ENCODE measurements around the gene PSMF1.

Gene PSMF1

GRCh38 chr20:1163653-1164052 is 45.3 kb downstream of the PSMF1 start:
- peaks cover 89% of the 10 kb centered on the region for H3K36me3 ChIP-seq
- no peak overlapping the region for H3K27ac ChIP-seq
- no peaks in the 10 kb centered on the region for H3K27me3 ChIP-seq
- H3K9me3 ChIP-seq, result no peaks in the 10 kb centered on the region
- no peak overlapping the region for H3K4me3 ChIP-seq (ENCODE audit: low read depth in 1 of 2, low read length in 1 of 2)
- H3K4me1 ChIP-seq (ENCODE audit: control insufficient read depth in 1 of 2, insufficient read depth in 1 of 2, low read depth in 1 of 2, low read length in 1 of 2), result peaks cover 0 to 3% of the 10 kb centered on the region in 2 experiments
- TF ChIP-seq, protein P1, sequence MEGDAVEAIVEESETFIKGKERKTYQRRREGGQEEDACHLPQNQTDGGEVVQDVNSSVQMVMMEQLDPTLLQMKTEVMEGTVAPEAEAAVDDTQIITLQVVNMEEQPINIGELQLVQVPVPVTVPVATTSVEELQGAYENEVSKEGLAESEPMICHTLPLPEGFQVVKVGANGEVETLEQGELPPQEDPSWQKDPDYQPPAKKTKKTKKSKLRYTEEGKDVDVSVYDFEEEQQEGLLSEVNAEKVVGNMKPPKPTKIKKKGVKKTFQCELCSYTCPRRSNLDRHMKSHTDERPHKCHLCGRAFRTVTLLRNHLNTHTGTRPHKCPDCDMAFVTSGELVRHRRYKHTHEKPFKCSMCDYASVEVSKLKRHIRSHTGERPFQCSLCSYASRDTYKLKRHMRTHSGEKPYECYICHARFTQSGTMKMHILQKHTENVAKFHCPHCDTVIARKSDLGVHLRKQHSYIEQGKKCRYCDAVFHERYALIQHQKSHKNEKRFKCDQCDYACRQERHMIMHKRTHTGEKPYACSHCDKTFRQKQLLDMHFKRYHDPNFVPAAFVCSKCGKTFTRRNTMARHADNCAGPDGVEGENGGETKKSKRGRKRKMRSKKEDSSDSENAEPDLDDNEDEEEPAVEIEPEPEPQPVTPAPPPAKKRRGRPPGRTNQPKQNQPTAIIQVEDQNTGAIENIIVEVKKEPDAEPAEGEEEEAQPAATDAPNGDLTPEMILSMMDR (IDR thresholded peaks at IDR 0.05), result no peak

DNA sequence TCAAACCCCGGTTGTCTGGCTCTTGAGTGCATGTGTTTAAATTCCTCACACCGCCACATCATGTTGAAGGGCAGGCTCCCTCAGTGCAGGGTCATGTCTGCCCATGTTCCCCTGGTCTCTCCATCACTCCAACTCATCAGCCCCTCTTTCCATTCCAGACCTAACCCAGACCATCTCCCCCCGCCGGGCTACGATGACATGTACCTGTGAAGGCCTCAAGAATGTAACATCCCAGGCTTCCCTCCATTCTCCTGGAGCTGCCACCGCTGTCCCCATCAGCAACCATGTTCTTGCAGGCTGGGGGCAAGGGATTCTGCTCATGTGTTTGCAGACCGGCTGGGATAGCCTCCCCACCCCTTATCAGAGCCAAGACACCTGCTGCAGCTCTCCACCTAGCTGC is 46.5 kb downstream of the PSMF1 start:
- Histone ChIP-seq H3K36me3 (peaks cover 97% of the 10 kb centered on the region), H3K9me3 (no peaks in the 10 kb centered on the region), H3K4me3 (ENCODE audit: low read depth in 1 of 2, low read length in 1 of 2) (no peak overlapping the region), H3K27ac (no peak overlapping the region), H3K4me1 (ENCODE audit: control insufficient read depth in 1 of 2, insufficient read depth in 1 of 2, low read depth in 1 of 2, low read length in 1 of 2) (peaks cover 0 to 3% of the 10 kb centered on the region in 2 experiments), H3K27me3 (no peaks in the 10 kb centered on the region)
- TF ChIP-seq, protein P1 (IDR thresholded peaks at IDR 0.05), result no peak

GRCh38 chr20:1165521-1165920 is 47.1 kb downstream of the PSMF1 start:
- Histone ChIP-seq H3K4me3 (ENCODE audit: low read depth in 1 of 2, low read length in 1 of 2) (no peak overlapping the region), H3K27ac (no peak overlapping the region), H3K36me3 (peaks cover 97% of the 10 kb centered on the region), H3K27me3 (no peaks in the 10 kb centered on the region), H3K9me3 (no peaks in the 10 kb centered on the region), H3K4me1 (ENCODE audit: control insufficient read depth in 1 of 2, insufficient read depth in 1 of 2, low read depth in 1 of 2, low read length in 1 of 2) (peaks cover 0 to 3% of the 10 kb centered on the region in 2 experiments)
- TF ChIP-seq, protein P1 (IDR thresholded peaks at IDR 0.05), result no peak

- H3K9me3 ChIP-seq, result no peaks in the 10 kb centered on the region
- no peak overlapping the region for H3K27ac ChIP-seq
- no peak overlapping the region for H3K4me3 ChIP-seq (ENCODE audit: low read depth in 1 of 2, low read length in 1 of 2)
- TF ChIP-seq, protein P1 (IDR thresholded peaks at IDR 0.05), result no peak
- no peaks in the 10 kb centered on the region for H3K27me3 ChIP-seq
- H3K36me3 ChIP-seq, result peaks cover 97% of the 10 kb centered on the region
- H3K4me1 ChIP-seq (ENCODE audit: control insufficient read depth in 1 of 2, insufficient read depth in 1 of 2, low read depth in 1 of 2, low read length in 1 of 2), result peaks cover 0 to 3% of the 10 kb centered on the region in 2 experiments
These were observed 47.5 kb downstream of the PSMF1 start for GRCh38 chr20:1165941-1166340.

DNA sequence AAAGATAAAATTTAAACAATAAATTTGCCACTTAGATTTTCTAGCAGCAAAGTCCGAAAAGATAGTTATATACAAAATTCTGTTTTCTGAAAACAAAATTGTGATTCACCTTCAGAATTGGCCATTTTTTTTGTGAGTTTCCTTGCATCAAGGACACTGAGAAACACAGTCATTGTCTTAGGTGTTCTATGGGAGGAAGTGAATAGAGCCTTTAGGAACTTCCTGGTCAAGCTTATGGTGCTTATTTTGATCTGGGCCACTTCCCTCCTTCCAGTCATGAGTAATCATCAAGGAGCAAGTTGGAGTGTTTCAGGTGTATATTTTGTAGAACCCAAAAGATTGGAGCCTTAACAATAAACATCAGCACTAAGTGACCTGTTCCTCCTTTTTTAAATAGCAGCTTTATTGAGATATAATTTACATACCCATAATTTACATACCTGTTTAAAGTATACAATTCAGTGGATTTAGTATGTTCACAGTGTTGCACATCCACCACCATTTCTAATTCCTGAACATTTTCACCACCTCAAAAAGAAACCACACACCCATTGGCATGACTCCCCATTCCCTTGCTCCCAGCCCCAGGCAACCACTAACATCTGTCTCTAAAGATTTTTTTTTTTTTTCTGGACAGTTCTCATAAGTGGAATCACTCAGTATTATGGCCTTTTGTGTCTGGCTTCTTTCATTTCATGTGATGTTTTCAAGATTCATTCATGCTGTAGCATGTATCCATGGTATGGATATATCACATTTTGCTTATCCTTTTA is 48.7 kb downstream of the PSMF1 start:
- H3K4me1 ChIP-seq (ENCODE audit: control insufficient read depth in 1 of 2, insufficient read depth in 1 of 2, low read depth in 1 of 2, low read length in 1 of 2), result peaks cover 0 to 3% of the 10 kb centered on the region in 2 experiments
- H3K27ac ChIP-seq, result no peak overlapping the region
- H3K9me3 ChIP-seq, result no peaks in the 10 kb centered on the region
- H3K36me3 ChIP-seq, result peaks cover 99% of the 10 kb centered on the region
- H3K4me3 ChIP-seq (ENCODE audit: low read depth in 1 of 2, low read length in 1 of 2), result no peak overlapping the region
- TF ChIP-seq, protein P1 (IDR thresholded peaks at IDR 0.05), result no peak
- no peaks in the 10 kb centered on the region for H3K27me3 ChIP-seq
